Type B pancreatic cell (in vitro differentiated cells): Measurements from ENCODE around the gene NCSTN. TPM values are rescaled to one million over a fixed set of nuclear protein-coding genes. Genes with fewer than 3 reads are reported as not detected.

Experiments
- DNase-seq: peaks from one replicate; pipeline ENCODE4 v3.0.0; 2021; ENCODE audit warnings: mixed read lengths; ENCODE audit not compliant: unreplicated experiment; ENCODE audit errors: extremely low spot score
- H3K27ac Mint-ChIP-seq: 2 replicates; pipeline ENCODE4 v1.8.0; 2021; ENCODE audit warnings: mild to moderate bottlenecking, mixed read lengths
- H3K27me3 Mint-ChIP-seq: 2 replicates; pipeline ENCODE4 v1.8.0; 2021; ENCODE audit warnings: mixed read lengths
- H3K36me3 Mint-ChIP-seq: 2 replicates; pipeline ENCODE4 v1.8.0; 2021; ENCODE audit warnings: mixed read lengths
- H3K4me1 Mint-ChIP-seq: one replicate; pipeline ENCODE4 v1.8.0; 2021; ENCODE audit warnings: mixed read lengths; ENCODE audit not compliant: unreplicated experiment
- H3K4me3 Mint-ChIP-seq: 2 replicates; pipeline ENCODE4 v1.8.0; 2021; ENCODE audit warnings: mild to moderate bottlenecking, mixed read lengths
- H3K9me3 Mint-ChIP-seq: 2 replicates; pipeline ENCODE4 v1.8.0; 2021; ENCODE audit warnings: mixed read lengths
- CTCF ChIP-seq: fragments of 200-600 bp; sonication (generic); conservative IDR thresholded peaks from 2 replicates; pipeline ENCODE4 v1.5.0; 2021; ENCODE audit warnings: antibody characterized with exemption, mild to moderate bottlenecking
- total RNA-seq: library from RNA; stranded (reverse); gene quantifications from 2 replicates; pipeline ENCODE4 v1.2.1, GENCODE V29; 2021; ENCODE audit warnings: low replicate concordance

The NCSTN gene
- total RNA-seq, 1 donor from 2014 or later = 104 TPM

GRCh38 chr1:160363010-160363409, 19.8 kb downstream of the NCSTN start:
- Mint-ChIP-seq H3K4me1 (peaks cover 22% of the 10 kb centered on the region), H3K4me3 (no peak overlapping the region), H3K27ac (peak overlapping the region; percentile 58), H3K27me3 (peaks cover 8% of the 10 kb centered on the region), H3K36me3 (peaks cover 24% of the 10 kb centered on the region), H3K9me3 (no peaks in the 10 kb centered on the region)
- no peak for DNase-seq
- TF ChIP-seq CTCF = no peak

GRCh38 chr1:160363951-160364735, 21.0 kb downstream of the NCSTN start:
- peaks cover 27% of the 10 kb centered on the region for H3K4me1 Mint-ChIP-seq

GRCh38 chr1:160365325-160365724, 22.1 kb downstream of the NCSTN start:
- H3K9me3 Mint-ChIP-seq = no peaks in the 10 kb centered on the region
- peaks cover 11% of the 10 kb centered on the region for H3K36me3 Mint-ChIP-seq
- no peak for TF ChIP-seq CTCF
- no peak overlapping the region for H3K4me3 Mint-ChIP-seq
- no peak overlapping the region for H3K27ac Mint-ChIP-seq
- peak; percentile 47 for DNase-seq
- peaks cover 27% of the 10 kb centered on the region for H3K4me1 Mint-ChIP-seq
- H3K27me3 Mint-ChIP-seq = peaks cover 13% of the 10 kb centered on the region

More at GRCh38 chr1:160363951-160364735, 21.0 kb downstream of the NCSTN start:
- H3K4me3 Mint-ChIP-seq = no peak overlapping the region
- H3K27ac Mint-ChIP-seq = peak overlapping the region; percentile 49
- no peaks in the 10 kb centered on the region for H3K9me3 Mint-ChIP-seq
- peaks cover 15% of the 10 kb centered on the region for H3K36me3 Mint-ChIP-seq
- peak; percentile 37 for DNase-seq
- no peak for TF ChIP-seq CTCF
- H3K27me3 Mint-ChIP-seq = peaks cover 13% of the 10 kb centered on the region

- DNase-seq = no peak
- peaks cover 27% of the 10 kb centered on the region for H3K4me1 Mint-ChIP-seq
- H3K27ac Mint-ChIP-seq = no peak within 1 kb of the TSS
- no peaks in the 10 kb centered on the region for H3K36me3 Mint-ChIP-seq
- no peaks in the 10 kb centered on the region for H3K9me3 Mint-ChIP-seq
- TF ChIP-seq CTCF = no peak
- H3K27me3 Mint-ChIP-seq = peaks cover 13% of the 10 kb centered on the region
- H3K4me3 Mint-ChIP-seq = no peak within 1 kb of the TSS
Observed at GRCh38 chr1:160366731-160367515, 23.7 kb downstream of the NCSTN start, which contains the start of gene NHLH1. NHLH1 (plus strand) TSS chr1:160367071; CDS start chr1:160370732, 3,661 bp downstream.

GRCh38 chr1:160367516-160367900, 24.3 kb downstream of the NCSTN start:
- peaks cover 21% of the 10 kb centered on the region for H3K4me1 Mint-ChIP-seq

More at GRCh38 chr1:160367516-160367900, 24.3 kb downstream of the NCSTN start:
- H3K9me3 Mint-ChIP-seq = no peaks in the 10 kb centered on the region
- peaks cover 13% of the 10 kb centered on the region for H3K27me3 Mint-ChIP-seq
- no peak overlapping the region for H3K4me3 Mint-ChIP-seq
- H3K27ac Mint-ChIP-seq = no peak overlapping the region
- DNase-seq = peak; percentile 43
- H3K36me3 Mint-ChIP-seq = no peaks in the 10 kb centered on the region
- no peak for TF ChIP-seq CTCF
